Heart right ventricle (tissue), 16 donors: ENCODE data around the gene IL1RAPL2. TPM values are rescaled to one million over a fixed set of nuclear protein-coding genes. Genes with fewer than 3 reads are reported as not detected.

Source experiments
- ATAC-seq, 8 donors: fragments of 200-7000 bp; cut with Tn5 transposase; one replicate each; pipeline ENCODE4 v1.9.1; 2020; ENCODE audit warnings: mild to moderate bottlenecking in 8 of 8, moderate library complexity in 8 of 8, moderate number of reproducible peaks in 1 of 8
- DNase-seq, 2 donors: peaks; one replicate each; pipeline ENCODE4 v3.0.0-alpha.2; 2020
- H3K27ac ChIP-seq, 10 donors: fragments of 200-600 bp; sonication (generic) in 2 of 10; one replicate each; pipeline versions ENCODE4 v1.5.0 to v1.8.0; 2020 to 2022; ENCODE audit warnings: mild to moderate bottlenecking in 3 of 10
- H3K27me3 ChIP-seq, 7 donors: fragments of 200-600 bp; one replicate each; pipeline ENCODE4 v1.8.0; 2021 to 2022; ENCODE audit warnings: mild to moderate bottlenecking in 2 of 7
- H3K36me3 ChIP-seq, 9 donors: fragments of 200-600 bp; sonication (generic) in 1 of 9; one replicate each; pipeline versions ENCODE4 v1.5.0 to v1.8.0; 2020 to 2022; ENCODE audit warnings: mild to moderate bottlenecking in 2 of 9
- H3K4me1 ChIP-seq, 9 donors: fragments of 200-600 bp; sonication (generic) in 1 of 9; one replicate each; pipeline versions ENCODE4 v1.5.0 to v1.8.0; 2020 to 2022; ENCODE audit warnings: mild to moderate bottlenecking in 4 of 9
- H3K4me3 ChIP-seq, 10 donors: fragments of 200-600 bp; sonication (generic) in 2 of 10; one replicate each; pipeline versions ENCODE4 v1.5.0 to v1.8.0; 2020 to 2022; ENCODE audit warnings: mild to moderate bottlenecking in 7 of 10, moderate library complexity in 2 of 10
- H3K9me3 ChIP-seq, 11 donors: fragments of 200-600 bp in 10 of 11; sonication (generic) in 2 of 11; one replicate each; pipeline versions ENCODE4 v1.5.0 to v1.8.0; 2013 to 2022; ENCODE audit warnings: mild to moderate bottlenecking in 2 of 11, control low read depth in 1 of 11, moderate library complexity in 1 of 11
- WGBS, 2 donors: extraction: QIAGEN DNeasy Blood & Tissue Kit; methylation state at CpG; one replicate each; pipeline ENCODE4 v1.1.7; 2013; ENCODE audit warnings: inconsistent platforms in 1 of 2; 5-methylcytosine and 5-hydroxymethylcytosine counted together
- intact Hi-C, 10 donors: fragments of 100-400 bp; cut with DNase I; formaldehyde crosslinking; loops; one replicate each; pipeline versions ENCODE4 v1.11.1 to v1.14.2; 2022
- polyA plus RNA-seq, 2 donors: library from polyadenylated mRNA; stranded (reverse); fragments of 200-250 nt; gene quantifications; one replicate each; pipeline ENCODE4 v1.2.3, GENCODE V29; 2013
- total RNA-seq, 10 donors: library from RNA; stranded (reverse); fragmentation: NEBNext Ultra II Directional in 3 of 10; extraction: Animal tissue kit (Norgen Biotek cat#: 25700) in 3 of 10; gene quantifications; one replicate each; pipeline versions ENCODE4 v1.2.1 to v1.2.4, GENCODE V29; 2021 to 2023
- TF ChIP-seq, protein P1 (sequence below), 9 donors: fragments of 200-600 bp; sonication (generic) in 2 of 9; IDR thresholded peaks; one replicate each; pipeline versions ENCODE4 v1.5.0 to v1.8.0; 2021 to 2022; ENCODE audit warnings: antibody characterized with exemption in 9 of 9, mild to moderate bottlenecking in 5 of 9, moderate library complexity in 1 of 9
- donor health status: Arrhythmogenic right ventricular cardiomyopathy.
- donor health status: ischemic (EF 13 %, LVEDD 7.1; RV severe dilation, severe dysfunction).
- donor health status: healthy with polysubstance abuse.
- donor health status: DM: no; HTN: yes; CAD: no.
- donor health status: DM: no; HTN: no; CAD: no.
- donor health status: ischemic (EF 25% LVEDD 6.9; RV normal size, moderate dysfunction).
- donor health status: ischemic (EF 25% LVEDD 5.7; RV mildly dilated, moderate dysfunction).
- donor health status: healthy.
- donor health status: DM: yes; HTN: yes; CAD: no.
- donor health status: Ischemic cardiomyopathy.
- donor health status: ischemic (EF 35%, LVEDD 5.7; RV mildly dilated, moderate dysfunction).
- donor health status: nonischemic (EF 11% LVEDD 7.7; RV severe dilation, severe dysfunction).
- donor health status: DM: yes; HTN: yes; CAD: no.
- donor health status: PGD.
- donor health status: ischemic (EF 29% LVEDD 5.4; RV normal size, mild dysfunction).
- donor health status: nonischemic (EF 23%, LVEDD 6.1; RV moderate dilation, normal function).

Gene IL1RAPL2
- total and polyA plus RNA-seq, 12 donors: 0.01 TPM; not detected in 11

DNA sequence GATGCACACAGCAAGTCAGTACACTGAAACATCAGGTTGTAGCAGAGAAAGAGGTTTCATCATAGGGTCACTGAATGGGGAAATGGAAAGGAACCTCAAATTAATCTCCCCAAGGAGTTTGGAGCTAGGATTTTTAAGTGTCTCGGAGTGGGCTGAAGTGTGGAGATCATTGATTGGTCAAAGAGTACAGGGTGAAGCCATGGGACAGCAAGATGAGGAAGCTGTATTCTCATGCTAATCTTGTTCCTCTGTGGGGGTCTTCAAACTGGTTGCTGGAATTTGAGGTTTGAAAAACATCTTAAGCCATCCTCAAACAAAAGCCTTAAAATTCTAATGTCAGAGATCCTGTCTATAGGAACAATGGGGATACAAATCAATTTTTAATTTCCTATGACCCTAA, 733.3 kb downstream of the IL1RAPL2 start:
- ATAC-seq: no peak
- WGBS, 2 donors: 69 to 79% methylated on average over 1 of the region's 1 CpG
- H3K4me1 ChIP-seq: no peaks in the 10 kb centered on the region
- H3K4me3 ChIP-seq: no peak overlapping the region
- no peaks in the 10 kb centered on the region for H3K36me3 ChIP-seq
- H3K27me3 ChIP-seq: peaks cover 0 to 28% (median 0%) of the 10 kb centered on the region in 7 donors
- H3K9me3 ChIP-seq: no peaks in the 10 kb centered on the region
- H3K27ac ChIP-seq: no peak overlapping the region
- no peak for DNase-seq
- TF ChIP-seq, protein P1, sequence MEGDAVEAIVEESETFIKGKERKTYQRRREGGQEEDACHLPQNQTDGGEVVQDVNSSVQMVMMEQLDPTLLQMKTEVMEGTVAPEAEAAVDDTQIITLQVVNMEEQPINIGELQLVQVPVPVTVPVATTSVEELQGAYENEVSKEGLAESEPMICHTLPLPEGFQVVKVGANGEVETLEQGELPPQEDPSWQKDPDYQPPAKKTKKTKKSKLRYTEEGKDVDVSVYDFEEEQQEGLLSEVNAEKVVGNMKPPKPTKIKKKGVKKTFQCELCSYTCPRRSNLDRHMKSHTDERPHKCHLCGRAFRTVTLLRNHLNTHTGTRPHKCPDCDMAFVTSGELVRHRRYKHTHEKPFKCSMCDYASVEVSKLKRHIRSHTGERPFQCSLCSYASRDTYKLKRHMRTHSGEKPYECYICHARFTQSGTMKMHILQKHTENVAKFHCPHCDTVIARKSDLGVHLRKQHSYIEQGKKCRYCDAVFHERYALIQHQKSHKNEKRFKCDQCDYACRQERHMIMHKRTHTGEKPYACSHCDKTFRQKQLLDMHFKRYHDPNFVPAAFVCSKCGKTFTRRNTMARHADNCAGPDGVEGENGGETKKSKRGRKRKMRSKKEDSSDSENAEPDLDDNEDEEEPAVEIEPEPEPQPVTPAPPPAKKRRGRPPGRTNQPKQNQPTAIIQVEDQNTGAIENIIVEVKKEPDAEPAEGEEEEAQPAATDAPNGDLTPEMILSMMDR (IDR thresholded peaks at IDR 0.05): no peak
- intact Hi-C loops: no loop called here

DNA sequence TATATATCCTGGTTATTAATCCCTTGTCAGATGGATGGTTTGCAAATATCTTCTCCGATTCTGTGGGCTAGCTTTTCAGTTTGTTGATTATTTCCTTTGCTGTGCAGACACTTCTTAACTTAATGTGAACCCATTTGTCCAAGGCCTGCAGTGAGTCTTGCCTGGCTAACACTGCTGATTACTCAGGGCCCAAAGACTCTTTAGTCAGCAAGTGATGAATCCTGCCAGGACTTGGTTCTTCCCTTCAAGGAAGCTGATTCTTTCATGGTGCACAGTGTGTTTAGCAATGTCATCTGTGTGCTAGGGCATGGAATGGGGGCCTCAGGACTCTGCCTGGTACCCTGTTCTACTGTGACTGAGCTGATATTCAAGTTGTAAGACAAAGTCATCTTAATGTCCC, 736.2 kb downstream of the IL1RAPL2 start:
- Histone ChIP-seq H3K9me3 (no peaks in the 10 kb centered on the region), H3K36me3 (no peaks in the 10 kb centered on the region), H3K27ac (no peak overlapping the region), H3K4me3 (no peak overlapping the region), H3K4me1 (no peaks in the 10 kb centered on the region), H3K27me3 (peaks cover 0 to 12% (median 0%) of the 10 kb centered on the region in 7 donors)
- ATAC-seq (no peak), DNase-seq (no peak)
- 86% methylated on average over 1 of the region's 1 CpG for WGBS, 2 donors
- TF ChIP-seq, protein P1 (IDR thresholded peaks at IDR 0.05): no peak
- intact Hi-C loops: no loop called here

DNA sequence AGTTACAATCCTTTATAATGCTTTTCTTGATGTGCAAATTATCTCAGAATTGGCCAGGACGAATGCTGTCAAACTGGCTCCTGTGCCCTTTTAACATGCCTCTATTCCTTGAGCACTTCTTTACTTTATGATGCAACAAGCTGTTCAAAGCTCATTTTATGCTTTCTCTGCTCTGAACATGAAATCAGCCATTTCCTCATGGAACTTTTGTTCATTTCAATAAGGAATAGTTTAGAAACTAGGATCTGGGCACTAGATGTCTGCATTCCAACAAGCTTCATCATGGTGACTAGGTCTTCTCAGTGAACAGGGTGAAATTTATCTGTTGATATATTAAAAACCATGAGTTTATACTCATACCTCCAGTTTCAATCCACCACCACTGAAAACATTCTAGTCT, 741.8 kb downstream of the IL1RAPL2 start:
- no peaks in the 10 kb centered on the region for H3K4me1 ChIP-seq
- no peak for DNase-seq
- H3K27me3 ChIP-seq: peaks cover 0 to 19% (median 0%) of the 10 kb centered on the region in 7 donors
- no peak overlapping the region for H3K4me3 ChIP-seq
- TF ChIP-seq, protein P1 (IDR thresholded peaks at IDR 0.05): no peak
- 66 to 78% methylated on average over 1 of the region's 1 CpG for WGBS, 2 donors
- intact Hi-C loops: no loop called here
- ATAC-seq: no peak
- no peak overlapping the region for H3K27ac ChIP-seq
- H3K36me3 ChIP-seq: no peaks in the 10 kb centered on the region
- no peaks in the 10 kb centered on the region for H3K9me3 ChIP-seq

DNA sequence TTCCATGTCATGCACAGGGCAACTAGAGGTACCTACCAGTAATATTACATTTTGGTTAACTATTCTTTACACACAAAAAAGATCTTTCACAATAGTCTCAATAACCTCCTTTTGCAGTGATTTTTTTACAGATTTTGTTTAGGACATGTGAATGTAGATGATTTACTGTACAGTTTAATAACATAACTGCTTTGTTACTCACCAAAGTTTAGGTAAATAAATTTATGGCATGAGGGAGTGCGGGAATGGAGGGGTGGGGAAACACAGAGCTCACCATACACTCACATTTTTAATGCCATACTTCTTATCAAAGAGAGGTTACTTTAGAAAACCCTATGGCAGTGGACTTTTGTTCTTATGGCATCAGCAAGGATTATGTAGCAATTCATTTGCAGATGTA, 747.6 kb downstream of the IL1RAPL2 start:
- H3K36me3 ChIP-seq: no peaks in the 10 kb centered on the region
- no peaks in the 10 kb centered on the region for H3K9me3 ChIP-seq
- no peak overlapping the region for H3K4me3 ChIP-seq
- no peaks in the 10 kb centered on the region for H3K4me1 ChIP-seq
- WGBS, 2 donors: 74 to 88% methylated on average over 1 of the region's 1 CpG
- ATAC-seq: no peak
- no peak overlapping the region for H3K27ac ChIP-seq
- intact Hi-C loops: no loop called here
- peaks cover 0 to 32% (median 0%) of the 10 kb centered on the region in 7 donors for H3K27me3 ChIP-seq
- TF ChIP-seq, protein P1 (IDR thresholded peaks at IDR 0.05): no peak
- DNase-seq: no peak
